Caco-2 (cell line): Measurements from ENCODE around the gene PPP1R15B. TPM values are rescaled to one million over a fixed set of nuclear protein-coding genes. Genes with fewer than 3 reads are reported as not detected.
A peak's percentile ranks its signal among the peaks of the same experiment; 100 is the strongest.

Experiments
- BruUV-seq: library from RNA; stranded (reverse); fragments of 400-500 nt; replicated peaks from 2 replicates; lab custom pipeline; 2021; lab: Mats Ljungman, UMichigan
- CTCF ChIA-PET: fragments of 300-600 bp; sonication (Branson Sonifier 250); formaldehyde crosslinking; loops from one replicate; lab custom pipeline; 2022; ENCODE audit warnings: antibody characterized with exemption; lab: Charles Lee
- POLR2A ChIA-PET: fragments of 300-600 bp; sonication (Branson Sonifier 250); formaldehyde crosslinking; loops from one replicate; lab custom pipeline; 2022; ENCODE audit warnings: antibody characterized with exemption; lab: Charles Lee
- DNase-seq, 2 experiments: peaks; one replicate each; pipeline versions ENCODE4 v3.0.0 to v3.0.0-alpha.2; 2020 to 2022
- H3K27me3 ChIP-seq: replicated peaks from 2 replicates; pipeline ENCODE4 v1.6.0; 2011; ENCODE audit warnings: low read length; ENCODE audit not compliant: control insufficient read depth, insufficient read depth
- H3K36me3 ChIP-seq: 2 replicates; pipeline ENCODE4 v1.5.1; 2011; ENCODE audit warnings: low read length; ENCODE audit not compliant: control insufficient read depth, insufficient read depth
- H3K4me1 ChIP-seq: fragments of 250-450 bp; sonication (Bioruptor Pico); 2 replicates; pipeline ENCODE4 v1.5.1; 2020; ENCODE audit warnings: mild to moderate bottlenecking
- H3K4me3 ChIP-seq: 2 replicates; pipeline ENCODE4 v1.5.1; 2011; ENCODE audit warnings: low read depth, mild to moderate bottlenecking, control low read depth, low read length
- H3K9me3 ChIP-seq: fragments of 250-450 bp; sonication (Bioruptor Pico); 2 replicates; pipeline ENCODE4 v1.5.1; 2020; ENCODE audit warnings: mild to moderate bottlenecking, moderate library complexity
- H3K27ac Mint-ChIP-seq: one replicate; pipeline ENCODE4 v1.8.0; 2022; ENCODE audit warnings: mixed read lengths; ENCODE audit not compliant: unreplicated experiment
- H3K27me3 Mint-ChIP-seq: one replicate; pipeline ENCODE4 v1.8.0; 2022; ENCODE audit warnings: mixed read lengths; ENCODE audit not compliant: insufficient read depth, unreplicated experiment
- H3K36me3 Mint-ChIP-seq: one replicate; pipeline ENCODE4 v1.8.0; 2022; ENCODE audit warnings: mild to moderate bottlenecking, mixed read lengths; ENCODE audit not compliant: insufficient read depth, unreplicated experiment
- H3K4me1 Mint-ChIP-seq: one replicate; pipeline ENCODE4 v1.8.0; 2022; ENCODE audit warnings: low read depth, mixed read lengths; ENCODE audit not compliant: unreplicated experiment
- H3K4me3 Mint-ChIP-seq: one replicate; pipeline ENCODE4 v1.8.0; 2022; ENCODE audit warnings: mild to moderate bottlenecking, moderate library complexity, mixed read lengths; ENCODE audit not compliant: unreplicated experiment
- H3K9me3 Mint-ChIP-seq: one replicate; pipeline ENCODE4 v1.8.0; 2022; ENCODE audit warnings: mixed read lengths; ENCODE audit not compliant: unreplicated experiment
- intact Hi-C: fragments of 100-400 bp; cut with micrococcal nuclease; formaldehyde crosslinking; loops from one replicate; pipeline ENCODE4 v1.10.0; 2022; ENCODE audit not compliant: unreplicated experiment
- total RNA-seq: library from RNA; stranded (reverse); gene quantifications from 2 replicates; pipeline ENCODE4 v1.2.3, GENCODE V29; 2022
- TF ChIP-seq, protein P1 (sequence below), 2 experiments: fragments of 200-600 bp in 1 of 2; IDR thresholded peaks; 1 replicate in 1 of 2; 2 replicates in 1 of 2; pipeline versions ENCODE4 v1.5.1 to v1.8.0; 2011 to 2022; ENCODE audit warnings: antibody characterized with exemption in 1 of 2, control low read depth in 1 of 2, inconsistent platforms in 1 of 2, low read depth in 1 of 2, low read length in 1 of 2, mild to moderate bottlenecking in 1 of 2, moderate library complexity in 1 of 2; ENCODE audit not compliant: insufficient read depth in 1 of 2, severe bottlenecking in 1 of 2, unreplicated experiment in 1 of 2

PPP1R15B gene
- total RNA-seq, 1 experiment from 2014 or later, result 48.4 TPM

DNA sequence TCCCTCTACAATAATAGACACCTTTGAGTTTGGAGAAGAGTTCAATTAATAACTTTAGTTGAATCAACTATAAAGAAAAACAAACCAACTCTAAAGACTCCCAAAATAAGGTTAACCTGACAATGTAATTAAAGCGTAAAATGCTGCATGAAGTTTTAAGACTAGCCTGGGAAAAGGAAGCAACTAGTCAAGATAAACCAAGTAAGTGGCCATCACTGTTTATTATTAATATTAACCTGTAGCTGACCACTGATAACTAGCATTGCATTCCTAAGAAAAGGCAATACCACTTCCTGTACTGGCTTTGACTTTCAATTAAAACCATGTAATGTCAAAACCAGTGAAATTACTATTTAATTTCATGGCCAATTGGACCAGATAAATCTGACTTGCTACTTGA is 3.0 kb downstream of the PPP1R15B start:
- Histone ChIP-seq H3K27me3 (no peaks in the 10 kb centered on the region), H3K36me3 (peaks cover 2% of the 10 kb centered on the region), H3K4me1 (peaks cover 9% of the 10 kb centered on the region), H3K4me3 (peak overlapping the region; percentile 100), H3K9me3 (no peaks in the 10 kb centered on the region)
- Mint-ChIP-seq H3K36me3 (peaks cover 81% of the 10 kb centered on the region), H3K4me3 (peak overlapping the region; percentile 86), H3K27ac (no peak overlapping the region), H3K9me3 (no peaks in the 10 kb centered on the region), H3K4me1 (no peaks in the 10 kb centered on the region), H3K27me3 (no peaks in the 10 kb centered on the region)
- TF ChIP-seq, protein P1, sequence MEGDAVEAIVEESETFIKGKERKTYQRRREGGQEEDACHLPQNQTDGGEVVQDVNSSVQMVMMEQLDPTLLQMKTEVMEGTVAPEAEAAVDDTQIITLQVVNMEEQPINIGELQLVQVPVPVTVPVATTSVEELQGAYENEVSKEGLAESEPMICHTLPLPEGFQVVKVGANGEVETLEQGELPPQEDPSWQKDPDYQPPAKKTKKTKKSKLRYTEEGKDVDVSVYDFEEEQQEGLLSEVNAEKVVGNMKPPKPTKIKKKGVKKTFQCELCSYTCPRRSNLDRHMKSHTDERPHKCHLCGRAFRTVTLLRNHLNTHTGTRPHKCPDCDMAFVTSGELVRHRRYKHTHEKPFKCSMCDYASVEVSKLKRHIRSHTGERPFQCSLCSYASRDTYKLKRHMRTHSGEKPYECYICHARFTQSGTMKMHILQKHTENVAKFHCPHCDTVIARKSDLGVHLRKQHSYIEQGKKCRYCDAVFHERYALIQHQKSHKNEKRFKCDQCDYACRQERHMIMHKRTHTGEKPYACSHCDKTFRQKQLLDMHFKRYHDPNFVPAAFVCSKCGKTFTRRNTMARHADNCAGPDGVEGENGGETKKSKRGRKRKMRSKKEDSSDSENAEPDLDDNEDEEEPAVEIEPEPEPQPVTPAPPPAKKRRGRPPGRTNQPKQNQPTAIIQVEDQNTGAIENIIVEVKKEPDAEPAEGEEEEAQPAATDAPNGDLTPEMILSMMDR (IDR thresholded peaks at IDR 0.05; ENCODE audit: insufficient read depth in 1 of 2, low read depth in 1 of 2, low read length in 1 of 2, severe bottlenecking in 1 of 2, unreplicated experiment in 1 of 2), result no peak
- ChIA-PET POLR2A (no interaction called here), CTCF (interaction anchor here (3.1 kb wide), 1 partner anchor 10 kb away, joined by 20 read pairs; no protein-coding TSS in a partner anchor)
- DNase-seq, result no peak
- BruUV-seq, result no TSS peak
- intact Hi-C loops, result no loop called here

DNA sequence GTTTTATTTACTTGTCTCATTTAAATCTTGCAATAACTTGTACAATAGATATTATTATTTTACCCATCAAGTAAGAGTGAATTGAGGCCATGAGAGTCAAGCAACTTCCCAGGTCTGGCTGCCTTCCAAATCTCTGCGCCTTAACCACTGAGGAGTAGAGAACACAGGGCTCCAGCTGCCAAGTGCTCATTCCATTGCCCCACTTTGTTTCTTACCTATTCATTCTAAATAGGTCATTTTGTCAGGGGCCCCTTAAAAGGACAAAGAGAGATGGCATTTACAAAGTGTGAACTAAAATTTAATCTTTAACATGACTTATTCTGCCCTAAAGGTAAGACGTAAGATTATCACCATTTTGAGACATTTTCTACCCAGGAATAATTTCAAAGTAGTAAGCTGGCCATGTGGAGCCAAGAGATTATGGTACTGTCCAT is 3.5 kb downstream of the PPP1R15B start:
- Histone ChIP-seq H3K4me1 (peaks cover 9% of the 10 kb centered on the region), H3K9me3 (no peaks in the 10 kb centered on the region), H3K27me3 (no peaks in the 10 kb centered on the region), H3K4me3 (peak overlapping the region; percentile 100), H3K36me3 (peaks cover 2% of the 10 kb centered on the region)
- no peak for DNase-seq
- Mint-ChIP-seq H3K27ac (no peak overlapping the region), H3K4me3 (peak overlapping the region; percentile 86), H3K4me1 (no peaks in the 10 kb centered on the region), H3K9me3 (no peaks in the 10 kb centered on the region), H3K36me3 (peaks cover 82% of the 10 kb centered on the region), H3K27me3 (no peaks in the 10 kb centered on the region)
- POLR2A ChIA-PET, result interaction anchor here (0.5 kb wide), 1 partner anchor 24 kb away, joined by 4 read pairs; no protein-coding TSS in a partner anchor
- no TSS peak for BruUV-seq
- CTCF ChIA-PET, result interaction anchor here (3.1 kb wide), 1 partner anchor 10 kb away, joined by 20 read pairs; no protein-coding TSS in a partner anchor
- TF ChIP-seq, protein P1 (IDR thresholded peaks at IDR 0.05; ENCODE audit: insufficient read depth in 1 of 2, low read depth in 1 of 2, low read length in 1 of 2, severe bottlenecking in 1 of 2, unreplicated experiment in 1 of 2), result no peak
- intact Hi-C loops, result no loop called here

DNA sequence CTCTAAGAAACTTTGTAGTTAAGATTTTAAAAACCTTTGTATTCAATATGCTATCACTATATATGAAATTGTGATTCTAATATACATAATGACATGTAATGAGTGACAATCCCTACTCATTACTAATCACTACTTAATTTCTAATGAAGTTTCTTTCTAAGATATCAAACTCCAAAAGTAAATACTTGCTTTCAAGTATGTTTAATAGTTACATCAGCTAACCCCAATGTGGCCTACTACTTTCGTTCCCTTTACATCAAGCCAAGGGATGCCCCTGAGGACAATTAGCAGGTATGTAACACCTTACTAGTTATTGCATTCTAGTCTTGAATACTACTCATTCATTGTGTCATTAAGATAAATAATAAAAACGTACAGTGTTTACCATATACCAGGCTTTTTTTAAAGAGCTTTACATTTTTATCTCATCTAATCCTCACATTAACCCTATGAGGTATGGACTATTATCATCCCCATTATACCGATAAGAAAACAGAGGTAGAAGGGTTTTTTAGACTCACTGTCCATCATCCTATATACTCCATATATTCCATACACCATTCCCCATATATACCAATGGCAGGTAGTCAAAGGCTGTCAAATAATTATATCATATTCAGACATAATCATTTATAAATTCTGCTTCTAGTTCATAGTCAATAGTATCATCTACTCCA is 4.2 kb downstream of the PPP1R15B start:
- Histone ChIP-seq H3K4me1 (peaks cover 7% of the 10 kb centered on the region), H3K27me3 (no peaks in the 10 kb centered on the region), H3K9me3 (no peaks in the 10 kb centered on the region), H3K36me3 (peaks cover 2% of the 10 kb centered on the region), H3K4me3 (peak overlapping the region; percentile 100)
- peaks cover 82% of the 10 kb centered on the region for H3K36me3 Mint-ChIP-seq
- intact Hi-C loops, result no loop called here
- no TSS peak for BruUV-seq
- TF ChIP-seq, protein P1 (IDR thresholded peaks at IDR 0.05; ENCODE audit: insufficient read depth in 1 of 2, low read depth in 1 of 2, low read length in 1 of 2, severe bottlenecking in 1 of 2, unreplicated experiment in 1 of 2), result no peak
- CTCF ChIA-PET, result interaction anchor here (3.1 kb wide), 1 partner anchor 9 kb away, joined by 20 read pairs; no protein-coding TSS in a partner anchor
- POLR2A ChIA-PET, result interaction anchor here (0.5 kb wide), 1 partner anchor 25 kb away, joined by 4 read pairs; no protein-coding TSS in a partner anchor
- H3K4me1 Mint-ChIP-seq, result no peaks in the 10 kb centered on the region
- peak overlapping the region; percentile 86 for H3K4me3 Mint-ChIP-seq
- H3K27ac Mint-ChIP-seq, result no peak overlapping the region
- no peaks in the 10 kb centered on the region for H3K9me3 Mint-ChIP-seq
- no peaks in the 10 kb centered on the region for H3K27me3 Mint-ChIP-seq
- DNase-seq, result no peak
